IMR-90 (cell line): Measurements from ENCODE around the gene NTRK3. TPM values are rescaled to one million over a fixed set of nuclear protein-coding genes. Genes with fewer than 3 reads are reported as not detected.

Experiments used
- ATAC-seq: fragments of 200-7000 bp; cut with Tn5 transposase; 2 replicates; pipeline ENCODE4 v1.9.1; 2020; ENCODE audit warnings: low read depth, mild to moderate bottlenecking, moderate library complexity
- BruUV-seq: library from RNA; stranded (reverse); fragments of 400-500 nt; replicated peaks from 2 replicates; lab custom pipeline; 2021; lab: Mats Ljungman, UMichigan
- CTCF ChIA-PET: fragments of 300-600 bp; formaldehyde crosslinking; extraction: SDS; loops from one replicate; lab custom pipeline; 2021; ENCODE audit warnings: antibody characterized with exemption; lab: Yijun Ruan, JAX
- POLR2A ChIA-PET: fragments of 300-600 bp; sonication (Branson Sonifier 250); formaldehyde crosslinking; loops from one replicate; lab custom pipeline; 2022; ENCODE audit warnings: antibody characterized with exemption; ENCODE audit not compliant: unreplicated experiment; lab: Charles Lee
- DNase-seq: peaks from one replicate; pipeline ENCODE4 v3.0.0; 2013
- H2AFZ ChIP-seq: replicated peaks from 2 replicates; pipeline ENCODE3; 2013; ENCODE audit warnings: low read length, mild to moderate bottlenecking; ENCODE audit not compliant: poor library complexity
- H2AK5ac ChIP-seq: 2 replicates; pipeline ENCODE4 v1.6.1; 2013; ENCODE audit warnings: low read depth, low read length, inconsistent platforms
- H2AK9ac ChIP-seq: replicated peaks from 2 replicates; pipeline ENCODE3; 2013; ENCODE audit warnings: mild to moderate bottlenecking, low read depth, low read length, moderate library complexity; ENCODE audit not compliant: poor library complexity
- H2BK120ac ChIP-seq: 2 replicates; pipeline ENCODE4 v1.6.1; 2013; ENCODE audit warnings: low read depth, low read length, inconsistent platforms
- H2BK15ac ChIP-seq: 3 replicates; pipeline ENCODE4 v1.6.1; 2013; ENCODE audit warnings: low read depth, low read length, inconsistent platforms
- H2BK20ac ChIP-seq: 2 replicates; pipeline ENCODE4 v1.6.1; 2013; ENCODE audit warnings: low read depth, mild to moderate bottlenecking, inconsistent platforms, low read length, moderate library complexity
- H2BK5ac ChIP-seq: 2 replicates; pipeline ENCODE4 v1.6.1; 2013; ENCODE audit warnings: mild to moderate bottlenecking, low read depth, low read length, inconsistent platforms; ENCODE audit not compliant: poor library complexity, severe bottlenecking
- H3K14ac ChIP-seq: replicated peaks from 2 replicates; pipeline ENCODE4 v1.6.1; 2013; ENCODE audit warnings: low read depth, low read length, inconsistent platforms
- H3K18ac ChIP-seq: 2 replicates; pipeline ENCODE4 v1.6.1; 2013; ENCODE audit warnings: low read depth, low read length, control low read depth
- H3K23ac ChIP-seq: 2 replicates; pipeline ENCODE4 v1.6.1; 2013; ENCODE audit warnings: low read depth, low read length, inconsistent platforms
- H3K27ac ChIP-seq: 2 replicates; pipeline ENCODE4 v1.5.1; 2013; ENCODE audit warnings: mild to moderate bottlenecking, control low read depth, low read length; ENCODE audit not compliant: insufficient read depth
- H3K27me3 ChIP-seq: 2 replicates; pipeline ENCODE4 v1.6.1; 2013; ENCODE audit warnings: low read length; ENCODE audit not compliant: control insufficient read depth, insufficient read depth
- H3K36me3 ChIP-seq: 2 replicates; pipeline ENCODE4 v1.6.1; 2013; ENCODE audit warnings: low read length, mixed read lengths; ENCODE audit not compliant: control insufficient read depth, insufficient read depth
- H3K4ac ChIP-seq: 2 replicates; pipeline ENCODE4 v1.6.1; 2013; ENCODE audit warnings: low read depth, low read length, inconsistent platforms
- H3K4me1 ChIP-seq: 2 replicates; pipeline ENCODE4 v1.6.1; 2013; ENCODE audit warnings: low read length, mixed read lengths; ENCODE audit not compliant: control insufficient read depth, insufficient read depth
- H3K4me2 ChIP-seq: 2 replicates; pipeline ENCODE4 v1.6.1; 2013; ENCODE audit warnings: low read depth, mild to moderate bottlenecking, control low read depth, low read length, moderate library complexity
- H3K4me3 ChIP-seq: 2 replicates; pipeline ENCODE4 v1.5.1; 2013; ENCODE audit warnings: low read depth, mild to moderate bottlenecking, control low read depth, low read length, moderate library complexity; ENCODE audit not compliant: insufficient read depth
- H3K56ac ChIP-seq: 2 replicates; pipeline ENCODE4 v1.6.1; 2013; ENCODE audit warnings: low read length, inconsistent platforms; ENCODE audit not compliant: insufficient read depth; ENCODE audit errors: extremely low read depth
- H3K79me1 ChIP-seq, 2 experiments: 2 replicates each; pipeline ENCODE4 v1.6.1; 2013; ENCODE audit warnings: low read length in 2 of 2, inconsistent platforms in 1 of 2, low read depth in 1 of 2
- H3K9ac ChIP-seq: 2 replicates; pipeline ENCODE4 v1.6.1; 2013; ENCODE audit warnings: low read depth, low read length, control low read depth
- H3K9me1 ChIP-seq: 2 replicates; pipeline ENCODE4 v1.6.1; 2013; ENCODE audit warnings: low read length, inconsistent platforms; ENCODE audit not compliant: insufficient read depth
- H3K9me3 ChIP-seq: 2 replicates; pipeline ENCODE4 v1.6.1; 2013; ENCODE audit warnings: low read length; ENCODE audit not compliant: control insufficient read depth, insufficient read depth
- H4K20me1 ChIP-seq: 2 replicates; pipeline ENCODE4 v1.6.1; 2013; ENCODE audit warnings: low read length, inconsistent platforms; ENCODE audit not compliant: insufficient read depth
- H4K5ac ChIP-seq: 2 replicates; pipeline ENCODE4 v1.6.1; 2013; ENCODE audit warnings: mild to moderate bottlenecking, low read depth, low read length, control low read depth
- H4K8ac ChIP-seq, 2 experiments: 2 replicates each; pipeline ENCODE4 v1.6.1; 2013; ENCODE audit warnings: low read depth in 2 of 2, low read length in 2 of 2, control low read depth in 1 of 2, inconsistent platforms in 1 of 2
- H4K91ac ChIP-seq: 2 replicates; pipeline ENCODE4 v1.6.1; 2013; ENCODE audit warnings: low read depth, low read length, inconsistent platforms; ENCODE audit not compliant: insufficient read depth
- CEBPB ChIP-seq: IDR thresholded peaks from 2 replicates; pipeline ENCODE4 v1.6.1; 2012; ENCODE audit warnings: low read depth, low read length, improper control_type of control experiment
- CHD1 ChIP-seq: IDR thresholded peaks from 2 replicates; pipeline ENCODE4 v1.6.1; 2012; ENCODE audit warnings: low read depth, low read length, improper control_type of control experiment
- CTCF ChIP-seq: conservative IDR thresholded peaks from 2 replicates; pipeline ENCODE4 v1.5.1; 2012; ENCODE audit warnings: mild to moderate bottlenecking, low read depth, low read length, improper control_type of control experiment
- FOS ChIP-seq: fragments of 150-350 bp; IDR thresholded peaks from 2 replicates; pipeline ENCODE4 v1.6.1; 2016; ENCODE audit warnings: low read depth, low read length
- MAFK ChIP-seq: IDR thresholded peaks from 2 replicates; pipeline ENCODE4 v1.6.1; 2012; ENCODE audit warnings: low read depth, low read length, improper control_type of control experiment
- MAZ ChIP-seq: IDR thresholded peaks from 2 replicates; pipeline ENCODE4 v1.6.1; 2012; ENCODE audit warnings: low read depth, mild to moderate bottlenecking, low read length, improper control_type of control experiment, moderate library complexity, borderline replicate concordance
- MXI1 ChIP-seq: IDR thresholded peaks from 2 replicates; pipeline ENCODE4 v1.6.1; 2012; ENCODE audit warnings: low read depth, mild to moderate bottlenecking, low read length, moderate library complexity, borderline replicate concordance
- NFE2L2 ChIP-seq: fragments of 150-350 bp; IDR thresholded peaks from 2 replicates; pipeline ENCODE4 v1.6.1; 2016; ENCODE audit warnings: low read depth, mild to moderate bottlenecking, low read length
- POLR2A ChIP-seq: IDR thresholded peaks from 2 replicates; pipeline ENCODE4 v1.6.1; 2012; ENCODE audit warnings: mild to moderate bottlenecking, low read depth, low read length
- RCOR1 ChIP-seq: IDR thresholded peaks from 2 replicates; pipeline ENCODE4 v1.6.1; 2012; ENCODE audit warnings: mild to moderate bottlenecking, low read length, improper control_type of control experiment; ENCODE audit not compliant: insufficient replicate concordance
- RFX5 ChIP-seq: IDR thresholded peaks from 2 replicates; pipeline ENCODE4 v1.8.0; 2012; ENCODE audit warnings: low read depth, mild to moderate bottlenecking, low read length, moderate library complexity
- SMC3 ChIP-seq: fragments of 150-350 bp; IDR thresholded peaks from 2 replicates; pipeline ENCODE4 v1.6.1; 2016; ENCODE audit warnings: low read depth, mild to moderate bottlenecking, antibody characterized with exemption, low read length, moderate library complexity
- WGBS, 2 experiments: methylation state at CpG; one replicate each; pipeline versions ENCODE4 v1.1.5 to v1.1.7; 2013; ENCODE audit warnings: missing lambda C conversion rate in 2 of 2; ENCODE audit not compliant: insufficient read length in 1 of 2; ENCODE audit errors: extremely low coverage in 2 of 2; 5-methylcytosine and 5-hydroxymethylcytosine counted together
- dilution Hi-C: fragments of 300-500 bp; cut with HindIII; formaldehyde crosslinking; loops from one replicate; pipeline ENCODE4 v1.14.3; 2018; ENCODE audit warnings: low sequenced_read_pairs; ENCODE audit not compliant: unreplicated experiment
- in situ Hi-C: fragments of 300-500 bp; cut with MboI; formaldehyde crosslinking; loops from 3 replicates; pipeline ENCODE4 v1.14.3; 2019; ENCODE audit warnings: low sequenced_read_pairs, inconsistent platforms, mixed read lengths
- intact Hi-C: fragments of 100-400 bp; cut with micrococcal nuclease; formaldehyde crosslinking; loops from 2 replicates; pipeline ENCODE4 v1.10.0; 2022
- polyA plus RNA-seq, 3 experiments: library from polyadenylated mRNA; depleted of rRNA; stranded (reverse); fragments of >200 nt; gene quantifications; 2 replicates each; pipeline ENCODE4 v1.2.3, GENCODE V29; 2012; ENCODE audit warnings: low replicate concordance in 1 of 3
- total RNA-seq: library from RNA; depleted of rRNA; stranded (reverse); fragments of >200 nt; gene quantifications from 2 replicates; pipeline ENCODE4 v1.2.3, GENCODE V29; 2012
- TF ChIP-seq, protein P1 (sequence below): fragments of 150-350 bp; IDR thresholded peaks from 2 replicates; pipeline ENCODE4 v1.6.1; 2016; ENCODE audit warnings: low read depth, mild to moderate bottlenecking, low read length, moderate library complexity, borderline replicate concordance
- TF ChIP-seq, protein P2 (sequence below): fragments of 150-350 bp; IDR thresholded peaks from 2 replicates; pipeline ENCODE4 v1.6.1; 2017; ENCODE audit warnings: mild to moderate bottlenecking, antibody characterized with exemption, low read length, low read depth

NTRK3 gene
- total and polyA plus RNA-seq, 2 of the 4 experiments (the other 2 are of a cell fraction), result under 0.01 to 0.15 TPM

DNA sequence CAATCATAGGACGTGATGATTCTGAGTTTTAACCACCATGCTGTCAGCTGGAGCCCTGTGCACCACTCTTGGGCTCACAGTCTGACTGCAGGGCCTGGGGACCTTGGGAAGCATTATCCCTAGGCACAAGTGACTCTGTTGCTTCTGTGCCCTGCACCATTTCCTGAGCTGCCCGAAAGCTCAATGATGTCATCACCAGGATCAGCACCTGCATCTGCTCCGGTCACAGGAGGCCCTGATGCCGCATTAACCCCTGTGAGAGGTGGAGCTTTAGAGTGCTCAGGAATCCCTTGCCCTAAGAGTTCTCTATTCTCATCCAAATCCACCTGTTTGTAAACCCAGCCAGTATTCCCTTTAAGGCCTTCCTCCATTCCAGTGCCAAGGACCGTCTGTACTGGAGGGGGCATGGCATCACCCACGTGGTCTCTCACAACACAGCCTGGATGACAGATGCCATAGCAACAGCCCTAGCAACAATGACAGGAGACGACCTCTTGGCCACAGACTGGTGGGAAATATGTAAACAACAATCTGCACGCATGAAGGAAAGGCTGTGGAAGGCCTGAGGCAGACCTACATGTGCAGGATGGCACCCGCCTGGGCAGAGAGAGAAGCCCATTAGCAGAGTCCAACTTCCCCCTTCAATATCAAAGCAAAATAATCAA is 37.9 kb downstream of the NTRK3 start:
- H3K56ac ChIP-seq, result no peak overlapping the region
- no peak overlapping the region for H2BK5ac ChIP-seq
- no peak overlapping the region for H4K8ac ChIP-seq
- no peak overlapping the region for H4K91ac ChIP-seq
- H2BK15ac ChIP-seq, result no peak overlapping the region
- no peaks in the 10 kb centered on the region for H3K9me1 ChIP-seq
- no peak overlapping the region for H4K5ac ChIP-seq
- DNase-seq, result no peak
- H3K4me3 ChIP-seq, result no peak overlapping the region
- ChIA-PET CTCF (no interaction called here), POLR2A (no interaction called here)
- WGBS, 2 experiments, result 0% methylated on average over 2 of the region's 9 CpGs; no CpG with 5 or more reads in 1 of the 2 experiments
- no peak overlapping the region for H3K27ac ChIP-seq
- no peak overlapping the region for H2BK120ac ChIP-seq
- H3K4me1 ChIP-seq, result no peaks in the 10 kb centered on the region
- no peak overlapping the region for H2BK20ac ChIP-seq
- no peak overlapping the region for H3K14ac ChIP-seq
- no peak overlapping the region for H2AK9ac ChIP-seq
- in situ Hi-C loops, result no loop called here
- dilution Hi-C loops, result no loop called here
- no peaks in the 10 kb centered on the region for H3K79me1 ChIP-seq
- no peak overlapping the region for H2AK5ac ChIP-seq
- peaks cover 8% of the 10 kb centered on the region for H3K9me3 ChIP-seq
- no peak overlapping the region for H3K23ac ChIP-seq
- BruUV-seq, result no TSS peak
- H3K18ac ChIP-seq, result no peak overlapping the region
- H3K4me2 ChIP-seq, result no peak overlapping the region
- no peak for TF ChIP-seq FOS
- TF ChIP-seq RCOR1, result no peak
- TF ChIP-seq, protein P1, sequence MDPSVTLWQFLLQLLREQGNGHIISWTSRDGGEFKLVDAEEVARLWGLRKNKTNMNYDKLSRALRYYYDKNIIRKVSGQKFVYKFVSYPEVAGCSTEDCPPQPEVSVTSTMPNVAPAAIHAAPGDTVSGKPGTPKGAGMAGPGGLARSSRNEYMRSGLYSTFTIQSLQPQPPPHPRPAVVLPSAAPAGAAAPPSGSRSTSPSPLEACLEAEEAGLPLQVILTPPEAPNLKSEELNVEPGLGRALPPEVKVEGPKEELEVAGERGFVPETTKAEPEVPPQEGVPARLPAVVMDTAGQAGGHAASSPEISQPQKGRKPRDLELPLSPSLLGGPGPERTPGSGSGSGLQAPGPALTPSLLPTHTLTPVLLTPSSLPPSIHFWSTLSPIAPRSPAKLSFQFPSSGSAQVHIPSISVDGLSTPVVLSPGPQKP, result no peak
- no peak for TF ChIP-seq NFE2L2
- no peak for TF ChIP-seq POLR2A
- TF ChIP-seq CTCF, result no peak
- TF ChIP-seq, protein P2, sequence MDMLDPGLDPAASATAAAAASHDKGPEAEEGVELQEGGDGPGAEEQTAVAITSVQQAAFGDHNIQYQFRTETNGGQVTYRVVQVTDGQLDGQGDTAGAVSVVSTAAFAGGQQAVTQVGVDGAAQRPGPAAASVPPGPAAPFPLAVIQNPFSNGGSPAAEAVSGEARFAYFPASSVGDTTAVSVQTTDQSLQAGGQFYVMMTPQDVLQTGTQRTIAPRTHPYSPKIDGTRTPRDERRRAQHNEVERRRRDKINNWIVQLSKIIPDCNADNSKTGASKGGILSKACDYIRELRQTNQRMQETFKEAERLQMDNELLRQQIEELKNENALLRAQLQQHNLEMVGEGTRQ, result no peak
- no peak for TF ChIP-seq CHD1
- no peak for TF ChIP-seq RFX5
- TF ChIP-seq CEBPB, result no peak
- TF ChIP-seq MAFK, result no peak
- TF ChIP-seq SMC3, result no peak
- TF ChIP-seq MAZ, result no peak
- no peak for TF ChIP-seq MXI1
- no peak overlapping the region for H2AFZ ChIP-seq
- no peaks in the 10 kb centered on the region for H3K36me3 ChIP-seq
- intact Hi-C loops, result no loop called here
- ATAC-seq, result no peak
- H3K4ac ChIP-seq, result no peak overlapping the region
- H4K20me1 ChIP-seq, result no peaks in the 10 kb centered on the region
- no peaks in the 10 kb centered on the region for H3K27me3 ChIP-seq
- H3K9ac ChIP-seq, result no peak overlapping the region
